ENCODE data around the gene TNS1. TPM values are rescaled to one million over a fixed set of nuclear protein-coding genes. Genes with fewer than 3 reads are reported as not detected.

Gene TNS1
- total RNA-seq, 1 experiment from 2014 or later, result 6.2 TPM

DNA sequence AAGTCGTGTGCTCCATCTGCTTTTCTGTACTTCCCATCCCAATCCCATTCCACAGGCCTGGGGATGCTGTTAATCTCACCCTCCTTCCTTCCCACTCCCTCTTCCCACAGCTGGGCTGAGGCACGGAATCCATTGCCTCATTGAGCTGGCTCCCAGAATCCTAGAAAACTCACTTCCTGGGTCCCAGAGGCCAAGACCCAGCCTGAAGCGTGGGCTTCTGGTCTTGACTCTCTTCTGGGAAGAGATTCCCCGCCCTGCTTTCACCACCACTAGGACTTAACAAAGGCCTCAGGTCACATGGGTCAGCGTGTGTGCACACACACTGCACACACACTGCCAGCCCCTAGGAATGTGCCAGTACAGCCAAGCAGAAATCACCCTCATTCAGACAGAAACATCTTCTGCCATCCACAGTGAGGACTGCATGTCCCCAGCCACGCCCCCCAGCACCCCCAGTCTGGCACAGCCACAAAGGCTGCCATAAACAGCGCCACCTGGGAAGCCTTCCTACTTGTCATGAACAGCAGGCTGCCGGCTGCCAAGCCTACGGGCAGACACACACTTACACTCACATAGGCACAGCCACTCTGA, 165.8 kb downstream of the TNS1 start:
- ChIA-PET POLR2A (no interaction called here), CTCF (interaction anchor here (0.5 kb wide), 1 partner anchor 32 kb away, joined by 3 read pairs; no protein-coding TSS in a partner anchor), RAD21 (ENCODE audit: low non-redundant PET in 1 of 2, low total read pairs in 2 of 2, uncharacterized antibody in 2 of 2, unreplicated experiment in 2 of 2) (no interaction called here)
- Histone ChIP-seq H4K20me1 (ENCODE audit: insufficient read depth) (no peaks in the 10 kb centered on the region), H3K4me1 (ENCODE audit: control insufficient read depth in 1 of 2, insufficient read depth in 2 of 2, low read length in 2 of 2) (peaks cover 4 to 9% of the 10 kb centered on the region in 2 experiments; a peak in 3 of 4 replicates), H3K4me3 (replicated peaks in 1 of 2; ENCODE audit: low read depth in 1 of 2, low read length in 2 of 2) (no peak overlapping the region), H3K4me2 (ENCODE audit: low read length) (peak overlapping the region; percentile 17; the same call in 1 of the 2 replicates), H3K9me3 (ENCODE audit: control insufficient read depth in 1 of 2, insufficient read depth in 1 of 2, low read depth in 1 of 2, low read length in 2 of 2) (no peaks in the 10 kb centered on the region), H3K27ac (ENCODE audit: low read depth, low read length) (no peak overlapping the region), H3K36me3 (ENCODE audit: control insufficient read depth in 1 of 2, insufficient read depth in 2 of 2, low read length in 2 of 2) (no peaks in the 10 kb centered on the region), H3K79me2 (ENCODE audit: insufficient read depth, low read length) (no peaks in the 10 kb centered on the region), H3K9ac (ENCODE audit: low read length) (no peak overlapping the region), H2AFZ (ENCODE audit: low read depth, low read length, poor library complexity, severe bottlenecking) (no peak overlapping the region), H3K27me3 (ENCODE audit: insufficient read depth, low read length) (no peaks in the 10 kb centered on the region), H3K9me2 (ENCODE audit: insufficient read depth) (no peaks in the 10 kb centered on the region)
- ATAC-seq (peak; percentile 94), DNase-seq (ENCODE audit: low read depth, low spot score) (peak; percentile 42)
- intact Hi-C loops (cut with micrococcal nuclease), result no loop called here
- BruUV-seq (replicated peaks), result no TSS peak
- TF ChIP-seq TCF7L2 (IDR thresholded peaks at IDR 0.05; ENCODE audit: borderline replicate concordance, extremely low read depth, insufficient read depth, insufficient read length), result peak; percentile 15
- TF ChIP-seq, protein P1, sequence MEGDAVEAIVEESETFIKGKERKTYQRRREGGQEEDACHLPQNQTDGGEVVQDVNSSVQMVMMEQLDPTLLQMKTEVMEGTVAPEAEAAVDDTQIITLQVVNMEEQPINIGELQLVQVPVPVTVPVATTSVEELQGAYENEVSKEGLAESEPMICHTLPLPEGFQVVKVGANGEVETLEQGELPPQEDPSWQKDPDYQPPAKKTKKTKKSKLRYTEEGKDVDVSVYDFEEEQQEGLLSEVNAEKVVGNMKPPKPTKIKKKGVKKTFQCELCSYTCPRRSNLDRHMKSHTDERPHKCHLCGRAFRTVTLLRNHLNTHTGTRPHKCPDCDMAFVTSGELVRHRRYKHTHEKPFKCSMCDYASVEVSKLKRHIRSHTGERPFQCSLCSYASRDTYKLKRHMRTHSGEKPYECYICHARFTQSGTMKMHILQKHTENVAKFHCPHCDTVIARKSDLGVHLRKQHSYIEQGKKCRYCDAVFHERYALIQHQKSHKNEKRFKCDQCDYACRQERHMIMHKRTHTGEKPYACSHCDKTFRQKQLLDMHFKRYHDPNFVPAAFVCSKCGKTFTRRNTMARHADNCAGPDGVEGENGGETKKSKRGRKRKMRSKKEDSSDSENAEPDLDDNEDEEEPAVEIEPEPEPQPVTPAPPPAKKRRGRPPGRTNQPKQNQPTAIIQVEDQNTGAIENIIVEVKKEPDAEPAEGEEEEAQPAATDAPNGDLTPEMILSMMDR (IDR thresholded peaks at IDR 0.05 in 2 of 3, conservative IDR thresholded peaks at IDR 0.05 in 1 of 3; ENCODE audit: borderline replicate concordance in 1 of 3, insufficient read depth in 1 of 3, low read depth in 2 of 3, low read length in 2 of 3), result peak; percentile 17 to 59 (median 55); a peak in 5 of 6 replicates
- no peak for TF ChIP-seq ZFX (IDR thresholded peaks at IDR 0.05)

Measured in HCT116 (cell line).